ENCODE data around the gene ZNF536.

GRCh38 chr19:30464162-30464561 lies 92.0 kb downstream of the ZNF536 start:
- TF ChIP-seq CTCF (IDR thresholded peaks at IDR 0.05; ENCODE audit: low read depth, low read length) (no peak), EZH2phosphoT487 (IDR thresholded peaks at IDR 0.05; ENCODE audit: low read depth) (no peak)

All from OCI-LY3 (cell line).